HG03097 (cell line): Measurements from ENCODE around the gene KCNIP3.
"Not testable (repeated sequence)": the region's sequence is repeated elsewhere in the genome, so short reads cannot be mapped to it uniquely, and the experiment has no call there.

ENCODE experiments used
- ATAC-seq: cut with Tn5 transposase; IDR thresholded peaks from one replicate; pipeline ENCODE4 v1.9.1; 2021; ENCODE audit not compliant: unreplicated experiment, low FRiP score

Gene KCNIP3

DNA sequence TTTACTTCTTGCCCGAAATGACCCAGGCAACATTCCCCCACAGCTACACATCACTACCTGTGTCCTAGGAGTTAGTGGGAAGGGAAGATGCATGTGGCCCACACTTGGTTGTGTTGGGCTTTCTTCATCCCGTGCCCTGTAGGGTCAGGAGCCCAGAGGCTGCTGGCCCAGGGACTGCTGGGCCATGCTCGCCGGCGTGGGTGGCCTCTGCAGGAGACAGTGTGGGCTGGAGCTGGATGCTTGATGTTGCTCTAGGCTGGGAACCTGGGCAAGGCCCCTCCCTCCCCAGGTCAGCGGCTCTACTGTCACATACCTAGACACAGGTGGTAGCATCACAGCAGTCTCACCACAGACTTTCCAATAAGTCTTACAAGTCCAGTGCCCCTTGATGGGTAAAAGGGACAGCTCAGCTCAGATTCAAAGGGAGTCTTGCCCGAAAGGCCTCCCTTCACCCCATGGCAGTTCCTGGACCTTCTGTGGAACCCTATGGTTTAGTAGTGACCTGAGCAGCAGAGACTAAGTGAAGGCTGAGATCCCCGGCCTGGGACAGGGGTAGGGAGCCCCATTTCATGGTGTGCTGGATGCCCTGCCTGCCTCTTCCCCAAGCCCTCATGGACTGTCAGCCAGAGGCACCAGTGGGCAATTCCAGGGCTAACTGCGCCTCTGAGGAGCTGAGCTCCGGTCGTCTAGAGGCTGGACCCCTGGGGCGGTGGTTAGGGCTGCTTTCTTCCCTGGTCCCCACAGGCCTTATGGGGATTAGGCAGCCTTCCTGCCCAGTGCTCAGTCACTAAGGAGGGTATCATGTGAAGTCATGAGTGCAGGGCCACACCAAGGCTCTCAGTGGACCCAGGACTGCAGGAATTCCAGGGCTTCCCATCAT lies 59.9 kb downstream of the KCNIP3 start:
- no peak for ATAC-seq

DNA sequence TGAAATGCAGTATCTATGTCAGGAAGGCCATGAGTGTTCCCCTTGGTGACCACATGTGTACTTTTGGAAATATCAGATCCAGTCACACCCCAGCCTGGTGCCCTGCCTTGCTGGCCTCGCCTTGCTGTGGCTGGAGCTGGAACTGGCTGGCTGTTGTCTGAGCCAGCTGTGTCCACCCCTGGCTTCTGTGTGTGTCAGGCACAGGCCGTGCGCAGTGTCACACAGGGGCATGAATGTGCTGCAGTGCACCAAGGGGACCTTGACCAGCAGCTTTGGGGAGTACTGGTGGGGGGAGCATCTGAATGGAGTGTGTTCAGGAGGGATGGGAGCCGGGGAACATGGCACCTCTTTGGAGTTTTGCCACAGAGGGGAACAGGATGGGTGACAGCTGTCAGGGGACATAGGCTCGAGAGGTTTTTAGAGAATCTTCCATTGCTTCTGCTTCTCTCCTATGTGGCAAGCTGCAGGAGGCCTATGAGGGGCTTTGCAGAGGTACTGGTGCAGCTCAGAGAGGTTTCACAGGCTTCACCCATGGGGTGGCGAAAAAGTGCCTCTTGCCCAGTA lies 60.7 kb downstream of the KCNIP3 start:
- no peak for ATAC-seq

- ATAC-seq: no peak
Observed at GRCh38 chr2:95359031-95359430, 61.9 kb downstream of the KCNIP3 start.

- ATAC-seq: no peak
Observed at GRCh38 chr2:95359501-95359930, 62.4 kb downstream of the KCNIP3 start.

GRCh38 chr2:95361216-95361980 lies 64.3 kb downstream of the KCNIP3 start:
- ATAC-seq: no peak

DNA sequence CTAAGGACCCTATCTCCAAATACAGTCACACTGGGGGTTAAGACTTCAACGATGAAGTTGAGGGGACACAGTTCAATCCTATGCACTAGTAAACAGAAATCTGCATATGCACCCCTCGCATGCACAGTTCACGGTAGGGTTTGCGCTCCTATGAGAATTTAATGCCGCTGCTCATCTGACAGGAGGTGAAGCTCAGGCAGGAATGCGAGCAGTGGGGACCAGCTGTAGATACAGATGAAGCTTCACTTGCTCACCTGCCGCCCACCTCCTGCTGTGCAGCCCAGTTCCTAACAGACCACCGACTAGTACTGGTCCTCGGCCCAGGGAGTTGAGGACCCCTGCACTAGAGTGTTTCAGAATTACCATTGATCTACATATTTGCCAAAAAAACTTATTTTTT lies 65.3 kb downstream of the KCNIP3 start:
- ATAC-seq: no peak

- no peak for ATAC-seq
Observed at GRCh38 chr2:95366514-95366913, 69.4 kb downstream of the KCNIP3 start.

DNA sequence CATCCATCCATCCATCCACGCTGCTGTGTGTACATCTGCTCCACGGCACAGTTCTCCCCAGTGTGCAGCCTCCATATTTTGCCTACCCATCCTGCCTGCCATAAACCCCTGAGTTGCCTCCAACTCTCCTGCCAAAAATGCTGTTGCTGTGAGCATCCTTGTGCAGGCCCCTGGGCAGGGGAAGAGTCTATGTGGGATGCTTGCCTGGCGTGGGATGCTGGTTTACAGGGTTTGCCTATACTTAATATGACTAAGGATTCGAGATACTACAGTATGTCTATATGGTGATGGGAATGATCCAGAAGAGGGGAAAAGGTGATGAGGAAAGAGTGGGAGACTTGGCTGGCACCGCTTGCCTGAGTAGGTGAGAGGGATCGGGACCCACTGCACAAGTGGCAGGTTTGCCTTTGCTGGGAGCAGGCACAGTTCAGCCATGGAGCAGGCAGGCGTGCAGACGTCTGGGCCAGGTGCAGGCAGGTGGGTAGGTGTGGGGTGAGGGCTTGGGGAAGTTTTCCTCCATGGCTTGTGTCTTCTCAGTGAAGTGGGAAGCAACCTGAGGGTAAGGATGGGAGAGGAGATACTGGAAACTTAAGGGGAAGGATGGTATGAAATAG lies 75.2 kb downstream of the KCNIP3 start:
- ATAC-seq: no peak

DNA sequence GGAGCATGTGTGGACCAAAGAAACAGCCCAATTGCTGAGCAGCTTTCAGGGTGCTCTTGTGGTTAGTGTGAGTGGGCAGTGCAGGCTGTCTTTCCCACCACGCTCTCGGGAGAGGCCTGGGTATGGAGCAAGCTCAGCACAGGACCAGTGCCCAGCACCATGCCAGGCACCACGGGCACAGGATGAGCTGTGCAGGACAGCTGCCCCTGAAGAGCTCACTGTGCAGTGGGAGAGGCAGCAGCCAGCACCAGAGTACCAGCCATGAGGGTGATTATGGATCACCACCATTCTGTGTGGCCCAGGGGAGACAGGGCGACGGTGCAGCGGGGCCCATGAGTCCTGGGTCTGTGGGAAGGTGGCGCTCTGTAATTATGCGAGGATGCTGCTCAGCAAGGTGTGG lies 75.7 kb downstream of the KCNIP3 start:
- no peak for ATAC-seq

GRCh38 chr2:95374029-95374428 lies 76.9 kb downstream of the KCNIP3 start:
- ATAC-seq: no peak

GRCh38 chr2:95374451-95374920 lies 77.3 kb downstream of the KCNIP3 start:
- no peak for ATAC-seq

- ATAC-seq: no peak
Observed at GRCh38 chr2:95374921-95375471, 77.8 kb downstream of the KCNIP3 start.

DNA sequence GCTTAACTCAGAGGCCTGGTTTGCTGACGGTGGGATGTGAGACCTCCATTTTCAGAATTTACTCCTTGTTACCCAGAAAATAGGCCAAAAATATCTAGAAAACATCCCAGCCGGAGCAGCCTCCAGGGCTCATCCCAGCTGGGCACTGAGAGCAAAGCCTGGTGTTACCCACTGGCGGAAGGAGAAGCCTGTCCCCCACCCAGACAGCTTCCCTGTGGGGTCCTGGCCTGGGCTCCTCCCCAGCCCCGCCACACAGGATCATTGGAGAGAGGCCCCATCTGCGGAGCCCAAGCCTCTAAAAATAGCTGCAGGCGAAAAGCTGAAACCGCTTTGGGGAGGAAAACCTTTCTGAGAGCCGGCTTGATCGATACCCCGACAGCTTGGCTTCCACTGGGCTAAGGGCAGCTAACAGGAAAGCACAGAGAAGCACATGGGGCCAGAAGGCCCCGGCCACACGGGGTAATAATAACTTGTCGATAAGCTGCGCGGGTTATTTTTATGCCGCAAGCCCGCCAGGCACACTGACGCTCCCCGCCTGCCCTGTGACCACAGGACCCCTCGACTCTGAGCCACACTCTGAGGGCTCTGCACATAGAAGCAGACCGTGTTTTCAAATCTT lies 78.5 kb downstream of the KCNIP3 start:
- no peak for ATAC-seq

DNA sequence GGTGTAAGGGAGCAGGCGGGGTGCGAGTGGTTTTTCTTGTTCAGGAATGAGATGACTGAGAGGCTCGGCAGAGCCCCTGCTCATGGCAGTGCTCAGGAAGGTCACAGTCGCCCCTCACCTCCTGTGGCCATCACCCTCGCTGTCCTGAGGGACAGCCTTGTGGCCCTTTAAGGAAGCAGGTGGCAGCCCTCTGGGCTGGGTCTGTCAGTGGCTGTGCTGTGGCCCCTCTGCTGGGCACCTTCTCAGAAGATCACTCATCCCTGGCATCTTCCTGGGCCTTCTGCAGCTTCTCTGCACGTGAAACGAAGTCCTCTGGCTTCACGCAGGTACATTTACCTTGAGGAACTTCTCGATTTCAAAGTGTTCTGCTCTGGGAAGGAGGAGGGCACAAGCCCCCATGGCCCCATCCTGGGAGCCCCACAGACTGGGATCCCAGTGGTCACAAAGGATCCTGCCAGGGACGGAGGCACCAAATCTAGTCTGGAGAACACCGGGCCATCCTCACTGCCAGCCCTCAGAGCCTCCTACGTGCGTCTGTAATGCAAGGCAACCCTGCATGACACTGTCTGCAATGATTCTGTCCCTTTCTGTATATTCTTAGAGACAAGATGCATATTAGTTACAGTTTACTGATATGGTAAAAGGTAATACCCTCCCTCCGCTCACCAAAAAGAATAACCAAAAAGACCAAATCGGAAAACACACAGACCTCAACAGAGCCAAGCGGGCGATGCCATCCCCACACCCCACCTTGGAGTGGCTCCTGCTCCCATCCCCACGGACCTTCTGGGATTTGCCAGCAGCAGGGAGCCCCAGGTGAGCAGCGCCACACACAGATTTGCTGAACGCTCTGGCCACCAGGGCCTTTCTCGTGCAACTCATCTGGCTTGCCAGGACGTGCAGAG lies 79.4 kb downstream of the KCNIP3 start:
- no peak for ATAC-seq

DNA sequence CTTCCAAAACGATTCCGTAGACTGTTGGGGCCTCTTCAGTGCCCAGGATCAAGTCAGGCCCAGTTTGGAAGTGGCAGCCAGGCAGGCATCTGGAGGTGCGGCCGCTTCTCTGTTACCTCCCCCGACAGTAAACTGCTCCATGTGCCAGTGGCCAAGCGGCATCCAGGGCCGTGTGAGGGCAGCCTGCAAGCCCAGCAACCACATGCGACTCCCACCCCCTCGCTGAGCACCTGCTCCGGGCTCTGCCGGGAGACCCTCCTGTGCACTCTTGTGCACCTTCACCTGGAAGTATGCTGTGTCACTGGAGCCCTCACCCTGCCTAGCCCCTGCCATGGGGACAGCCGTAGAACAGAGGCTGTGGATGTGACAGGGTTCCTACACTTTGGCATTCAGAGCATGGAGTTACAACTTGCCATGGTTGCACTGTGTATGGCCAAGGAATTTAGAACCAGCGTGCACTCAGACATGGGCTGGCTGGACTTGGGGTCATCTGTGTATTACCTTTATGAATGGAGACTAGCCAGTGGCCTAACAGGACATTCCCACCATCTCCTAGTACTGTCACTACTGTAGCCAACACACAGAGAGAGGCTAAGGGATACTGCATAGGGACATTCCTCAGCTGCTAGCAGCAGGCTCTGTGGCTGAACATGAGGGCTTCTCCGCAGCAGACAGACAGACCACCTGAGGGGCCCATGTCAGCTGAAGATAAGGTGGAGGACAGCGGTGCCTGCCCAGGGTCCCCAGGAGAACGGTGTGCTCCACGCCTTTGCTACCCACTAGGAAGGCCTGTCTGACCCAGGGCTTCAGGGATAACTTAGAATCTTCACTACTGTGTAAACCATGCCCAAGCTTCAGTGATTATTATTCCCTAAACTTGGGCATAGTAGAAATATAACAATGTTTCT lies 80.3 kb downstream of the KCNIP3 start:
- ATAC-seq: no peak

DNA sequence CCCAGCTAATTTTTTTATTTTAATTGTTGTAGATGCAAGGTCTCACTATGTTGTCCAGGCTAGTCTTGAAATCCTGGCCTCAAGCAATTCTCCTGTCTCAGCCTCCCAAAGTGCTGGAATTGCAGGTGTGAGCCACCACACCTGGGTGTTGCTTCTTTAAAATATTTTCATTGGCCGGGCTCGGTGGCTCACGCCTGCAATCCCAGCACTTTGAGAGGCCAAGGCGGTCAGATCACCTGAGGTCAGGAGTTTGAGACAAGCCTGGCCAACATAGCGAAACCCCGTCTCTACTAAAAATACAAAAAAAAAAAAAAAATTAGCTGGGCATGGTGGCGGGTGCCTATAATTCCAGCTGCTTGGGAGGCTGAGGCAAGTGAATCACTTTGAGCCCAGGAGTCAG lies 81.1 kb downstream of the KCNIP3 start:
- ATAC-seq: not testable (repeated sequence)

GRCh38 chr2:95379371-95379831 lies 82.3 kb downstream of the KCNIP3 start:
- ATAC-seq: no peak

DNA sequence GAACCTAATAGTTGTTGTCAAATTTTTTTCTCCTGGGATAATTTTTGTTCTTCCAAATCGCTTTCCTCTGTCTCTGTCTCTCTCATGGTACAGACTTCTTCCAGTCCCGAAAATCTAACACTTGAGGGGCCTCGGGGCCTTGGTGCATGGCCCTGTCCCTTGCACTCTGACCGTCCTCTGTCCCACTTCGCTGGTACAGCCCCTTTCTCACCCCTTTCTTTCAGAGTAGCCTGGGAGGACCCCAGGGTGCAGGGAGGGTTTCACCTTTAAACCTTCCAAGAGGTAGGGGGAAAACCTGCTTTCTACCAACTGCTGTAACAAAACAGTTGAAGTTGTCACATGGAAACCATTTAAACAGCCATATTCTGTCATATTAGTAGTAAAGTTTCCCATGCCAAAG lies 83.1 kb downstream of the KCNIP3 start:
- ATAC-seq: no peak
